Measurements from ENCODE around the gene MYBPH.

GRCh38 chr1:203167913-203168200 is 7.8 kb downstream of the MYBPH start:
- TF ChIP-seq POLR2A (IDR thresholded peaks at IDR 0.05; ENCODE audit: low read depth, low read length) (no peak), TAF1 (IDR thresholded peaks at IDR 0.05; ENCODE audit: low read depth, low read length) (no peak), POLR2AphosphoS5 (IDR thresholded peaks at IDR 0.05; ENCODE audit: low read depth, low read length) (no peak)

All from GM12891 (cell line).